HUES64 (cell line): ENCODE data around the gene DAPK3.
"Not testable (repeated sequence)": the region's sequence is repeated elsewhere in the genome, so short reads cannot be mapped to it uniquely, and the experiment has no call there.

Experiments used
- H3K27ac ChIP-seq: 2 replicates; pipeline ENCODE4 v1.7.0; 2013; ENCODE audit warnings: low read depth, low read length, inconsistent platforms
- H3K27me3 ChIP-seq: 2 replicates; pipeline ENCODE4 v1.6.1; 2013; ENCODE audit warnings: mild to moderate bottlenecking, low read length; ENCODE audit not compliant: insufficient read depth
- H3K36me3 ChIP-seq: 2 replicates; pipeline ENCODE4 v1.6.1; 2013; ENCODE audit warnings: mild to moderate bottlenecking, low read length; ENCODE audit not compliant: insufficient read depth
- H3K4me1 ChIP-seq: 2 replicates; pipeline ENCODE4 v1.6.1; 2013; ENCODE audit warnings: mild to moderate bottlenecking, low read length, moderate library complexity; ENCODE audit not compliant: insufficient read depth
- H3K4me3 ChIP-seq: 2 replicates; pipeline ENCODE4 v1.5.1; 2013; ENCODE audit warnings: mild to moderate bottlenecking, low read length, moderate library complexity
- H3K9ac ChIP-seq: 2 replicates; pipeline ENCODE4 v1.6.1; 2013; ENCODE audit warnings: mild to moderate bottlenecking, low read depth, low read length
- H3K9me3 ChIP-seq: 2 replicates; pipeline ENCODE4 v1.6.1; 2013; ENCODE audit warnings: low read depth, low read length; ENCODE audit not compliant: insufficient read depth
- WGBS: fragments of 150-250, 120-280 bp; methylation state at CpG from one replicate; pipeline ENCODE4 v1.1.7; 2013; ENCODE audit warnings: missing lambda C conversion rate; 5-methylcytosine and 5-hydroxymethylcytosine counted together

Gene DAPK3

DNA sequence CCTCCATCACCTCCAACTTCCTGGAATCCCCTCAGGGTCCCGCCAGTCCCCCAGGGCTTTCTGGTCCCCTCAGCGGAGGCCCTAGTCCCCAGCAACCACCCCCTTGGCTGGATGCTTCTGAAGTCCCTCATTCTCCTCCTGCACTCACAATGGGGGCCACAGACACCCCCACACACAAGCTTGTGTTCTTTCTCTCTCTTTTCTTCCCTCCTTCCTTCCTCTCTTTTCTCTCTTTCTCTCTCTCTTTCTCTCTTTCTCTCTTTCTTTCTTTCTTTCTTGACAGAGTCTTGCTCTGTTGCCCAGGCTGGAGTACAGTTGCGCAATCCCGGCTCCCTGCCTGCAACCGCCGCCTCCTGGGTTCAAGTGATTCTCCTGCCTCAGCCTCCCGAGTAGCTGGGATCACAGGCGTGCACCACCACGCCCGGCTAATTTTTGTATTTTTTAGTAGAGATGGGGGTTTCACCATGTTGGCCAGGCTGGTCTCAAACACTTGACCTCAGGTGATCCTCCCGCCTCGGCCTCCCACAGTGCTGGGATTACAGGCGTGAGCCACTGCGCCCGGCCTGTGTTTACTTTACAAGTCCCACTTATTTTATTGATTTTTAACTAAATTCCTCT lies 23.5 kb downstream of the DAPK3 start:
- not testable (repeated sequence) for H3K9me3 ChIP-seq, H3K27me3 ChIP-seq, H3K4me3 ChIP-seq, H3K9ac ChIP-seq, H3K27ac ChIP-seq, H3K4me1 ChIP-seq
- peaks cover 13% of the 10 kb centered on the region for H3K36me3 ChIP-seq
- WGBS = 92% methylated on average over 15 of the region's 15 CpGs

GRCh38 chr19:3945838-3946237 lies 25.1 kb downstream of the DAPK3 start:
- H3K9ac ChIP-seq = no peak overlapping the region
- H3K4me3 ChIP-seq = no peak overlapping the region
- H3K27me3 ChIP-seq = no peaks in the 10 kb centered on the region
- 75% methylated on average over 2 of the region's 2 CpGs for WGBS
- H3K27ac ChIP-seq = no peak overlapping the region
- peaks cover 22% of the 10 kb centered on the region for H3K36me3 ChIP-seq
- H3K4me1 ChIP-seq = no peaks in the 10 kb centered on the region
- no peaks in the 10 kb centered on the region for H3K9me3 ChIP-seq

DNA sequence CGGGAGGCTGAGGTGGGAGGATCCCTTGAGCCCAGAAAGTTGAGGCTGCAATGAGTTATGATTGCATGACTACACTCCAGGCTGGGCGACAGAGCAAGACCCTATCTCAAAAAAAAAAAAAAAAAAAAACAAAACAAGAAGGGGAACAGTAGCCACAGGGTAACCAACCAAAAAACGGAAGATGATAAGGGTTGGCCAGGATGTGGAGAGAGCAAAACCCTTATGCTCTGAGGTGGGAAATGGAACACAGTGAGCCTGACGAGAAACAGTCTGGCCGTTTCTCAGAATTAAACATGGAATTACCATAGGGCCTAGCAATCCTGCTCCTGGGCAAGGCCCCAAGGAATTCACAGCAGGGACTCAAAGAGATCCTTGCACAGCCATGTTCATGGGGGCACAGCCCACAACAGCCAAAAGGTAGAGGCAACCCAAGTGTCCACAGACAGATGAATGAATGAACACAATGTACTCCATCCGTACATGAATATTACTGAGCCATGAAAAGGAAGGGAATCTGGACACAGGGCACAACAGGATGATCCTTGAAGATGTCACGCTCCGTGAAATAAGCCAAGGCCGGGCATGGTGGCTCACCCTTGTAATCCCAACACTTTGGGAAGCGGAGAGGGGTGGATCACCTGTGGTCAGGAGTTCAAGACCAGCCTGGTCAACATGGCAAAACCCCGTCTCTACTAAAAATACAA lies 26.7 kb downstream of the DAPK3 start:
- H3K27ac ChIP-seq = no peak overlapping the region
- peaks cover 26% of the 10 kb centered on the region for H3K36me3 ChIP-seq
- no peaks in the 10 kb centered on the region for H3K27me3 ChIP-seq
- no peaks in the 10 kb centered on the region for H3K9me3 ChIP-seq
- no peak overlapping the region for H3K4me3 ChIP-seq
- H3K9ac ChIP-seq = no peak overlapping the region
- 94% methylated on average over 10 of the region's 11 CpGs for WGBS
- no peaks in the 10 kb centered on the region for H3K4me1 ChIP-seq

- Histone ChIP-seq H3K27me3 (no peaks in the 10 kb centered on the region), H3K27ac (no peak overlapping the region), H3K9me3 (no peaks in the 10 kb centered on the region), H3K4me3 (no peak overlapping the region), H3K9ac (no peak overlapping the region), H3K36me3 (peaks cover 26% of the 10 kb centered on the region), H3K4me1 (no peaks in the 10 kb centered on the region)
- WGBS = 97% methylated on average over 8 of the region's 8 CpGs
Measured at GRCh38 chr19:3942790-3943409, 28.0 kb downstream of the DAPK3 start.

DNA sequence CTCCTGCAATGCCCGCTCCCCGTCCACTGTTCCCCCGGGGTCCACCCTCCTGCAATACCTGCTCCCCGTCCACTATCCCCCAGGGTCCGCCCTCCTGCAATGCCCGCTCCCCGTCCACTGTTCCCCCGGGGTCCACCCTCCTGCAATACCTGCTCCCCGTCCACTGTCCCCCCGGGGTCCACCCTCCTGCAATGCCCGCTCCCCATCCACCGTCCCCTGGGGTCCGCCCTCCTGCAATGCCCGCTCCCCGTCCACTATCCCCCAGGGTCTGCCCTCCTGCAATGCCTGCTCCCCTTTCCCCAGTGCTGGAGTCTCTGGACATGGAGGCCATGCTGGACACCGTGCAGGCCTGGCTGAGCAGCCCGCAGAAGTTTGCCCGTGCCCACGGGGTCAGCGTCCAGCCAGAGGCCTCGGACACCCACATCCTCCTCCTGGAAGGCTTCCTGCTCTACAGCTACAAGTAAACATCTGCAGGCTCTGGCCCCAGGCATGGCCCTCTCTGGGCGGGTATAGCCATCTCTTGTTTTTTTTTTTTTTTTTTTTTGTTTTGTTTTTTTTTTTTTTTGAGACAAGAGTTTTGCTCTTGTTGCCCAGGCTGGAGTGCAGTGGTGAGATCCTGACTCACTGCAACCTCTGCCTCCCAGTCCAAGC lies 32.5 kb downstream of the DAPK3 start:
- H3K27me3 ChIP-seq, H3K4me3 ChIP-seq, H3K9me3 ChIP-seq, H3K27ac ChIP-seq, H3K9ac ChIP-seq, H3K4me1 ChIP-seq: not testable (repeated sequence)
- peaks cover 22% of the 10 kb centered on the region; the same call in 1 of the 2 replicates for H3K36me3 ChIP-seq
- WGBS = 97% methylated on average over 21 of the region's 22 CpGs

GRCh38 chr19:3936506-3937442 lies 34.1 kb downstream of the DAPK3 start:
- no peak overlapping the region for H3K4me3 ChIP-seq
- H3K9ac ChIP-seq = no peak overlapping the region
- peaks cover 7% of the 10 kb centered on the region; the same call in 1 of the 2 replicates for H3K27me3 ChIP-seq
- H3K4me1 ChIP-seq = no peaks in the 10 kb centered on the region
- no peaks in the 10 kb centered on the region for H3K9me3 ChIP-seq
- H3K36me3 ChIP-seq = peaks cover 10% of the 10 kb centered on the region; the same call in 1 of the 2 replicates
- no peak overlapping the region for H3K27ac ChIP-seq
- 92% methylated on average over 22 of the region's 29 CpGs for WGBS

DNA sequence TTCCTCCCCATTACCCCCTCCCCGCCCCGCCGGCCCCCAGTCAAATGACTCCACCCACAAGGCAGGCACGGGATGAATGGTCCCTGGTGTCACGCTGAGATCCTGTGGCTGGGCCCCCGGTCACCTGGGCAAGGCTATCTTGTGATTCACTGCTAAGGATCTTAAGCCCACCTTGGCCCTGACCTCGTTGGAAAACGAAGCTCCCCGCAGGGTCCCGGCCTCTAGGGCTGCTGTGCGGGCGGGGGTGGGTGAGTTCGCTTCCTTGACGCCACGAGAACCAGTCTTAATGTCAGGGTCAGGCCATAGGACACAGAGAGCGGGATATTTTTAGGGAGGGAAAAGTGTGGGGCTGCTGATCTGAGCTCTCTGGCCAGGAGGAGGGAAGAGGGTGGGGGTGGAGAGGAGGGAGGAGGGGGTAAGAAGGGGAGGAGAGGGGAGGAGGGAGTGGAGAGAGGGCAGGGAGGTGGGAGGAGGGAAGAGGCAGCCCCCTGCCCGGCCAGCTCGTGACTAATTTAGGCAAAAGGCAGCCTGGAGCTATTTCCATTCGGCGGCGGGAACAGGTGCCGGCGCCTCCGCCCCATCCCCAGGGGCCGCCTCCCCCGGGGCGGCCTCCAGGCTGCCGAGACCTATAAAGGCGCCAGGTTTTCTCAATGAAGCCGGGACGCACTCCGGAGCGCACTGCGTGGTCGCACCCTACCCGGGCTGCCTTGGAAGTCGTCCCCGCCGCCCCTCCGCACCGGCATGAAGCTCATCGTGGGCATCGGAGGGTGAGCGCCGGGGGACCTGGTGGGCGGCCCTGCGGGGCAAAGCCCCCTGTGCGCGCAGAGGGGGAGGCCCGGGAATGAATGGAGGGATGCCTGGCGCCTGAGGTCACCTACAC lies 37.7 kb downstream of the DAPK3 start, which contains the start of gene NMRK2:
TSS of gene NMRK2 (plus strand) at position 139 of the 880 bp plus-strand sequence. CDS start at position 742, 603 bp downstream.
- peak within 1 kb of the TSS; percentile 89 for H3K9ac ChIP-seq
- WGBS = under 1% methylated on average over 51 of the region's 51 CpGs

GRCh38 chr19:3931041-3931440 lies 39.9 kb downstream of the DAPK3 start:
- H3K4me3 ChIP-seq = no peak overlapping the region
- H3K9me3 ChIP-seq = no peaks in the 10 kb centered on the region
- peaks cover 7% of the 10 kb centered on the region; the same call in 1 of the 2 replicates for H3K27me3 ChIP-seq
- no peak overlapping the region for H3K27ac ChIP-seq
- no peak overlapping the region for H3K9ac ChIP-seq
- no peaks in the 10 kb centered on the region for H3K36me3 ChIP-seq
- no peaks in the 10 kb centered on the region for H3K4me1 ChIP-seq
- 87% methylated on average over 8 of the region's 8 CpGs for WGBS

More for the DNA sequence above, 37.7 kb downstream of the DAPK3 start, which contains the start of gene NMRK2:
- Histone ChIP-seq H3K4me1 (no peaks in the 10 kb centered on the region), H3K27me3 (peaks cover 7% of the 10 kb centered on the region; the same call in 1 of the 2 replicates), H3K4me3 (peak within 1 kb of the TSS; percentile 83), H3K9me3 (no peaks in the 10 kb centered on the region), H3K36me3 (0 out of 2 replicates have a peak, but pooled peaks cover 3% of the 10 kb centered on the region), H3K27ac (peak within 1 kb of the TSS; percentile 98)

DNA sequence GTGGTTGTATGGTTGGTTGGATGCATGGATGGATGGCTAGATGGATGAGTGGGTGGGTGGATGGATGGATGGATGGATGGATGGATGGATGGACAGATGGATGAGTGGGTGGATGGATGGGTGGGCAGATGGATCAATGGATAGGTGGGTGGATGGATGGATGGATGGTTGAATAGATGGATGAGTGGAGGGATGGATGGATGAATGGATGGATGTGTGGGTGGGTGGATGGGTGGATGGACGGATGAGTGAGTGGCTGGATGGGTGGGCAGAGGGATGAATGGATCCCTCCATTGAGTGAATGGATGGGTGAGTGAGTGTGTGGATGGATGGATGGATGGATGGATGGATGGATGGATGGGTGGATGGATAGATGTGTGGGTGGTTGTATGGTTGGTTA lies 47.0 kb downstream of the DAPK3 start:
- no peaks in the 10 kb centered on the region for H3K9me3 ChIP-seq
- whole genome bisulfite sequencing = 94% methylated on average over 1 of the region's 1 CpG
- no peak overlapping the region for H3K4me3 ChIP-seq
- no peaks in the 10 kb centered on the region for H3K27me3 ChIP-seq
- H3K27ac ChIP-seq = no peak overlapping the region
- peaks cover 28% of the 10 kb centered on the region for H3K36me3 ChIP-seq
- no peaks in the 10 kb centered on the region for H3K4me1 ChIP-seq
- H3K9ac ChIP-seq = no peak overlapping the region
